Adrenal gland (tissue), 12 donors: ENCODE measurements around the gene SH2D2A. TPM values are rescaled to one million over a fixed set of nuclear protein-coding genes. Genes with fewer than 3 reads are reported as not detected.
"Not testable (repeated sequence)": the region's sequence is repeated elsewhere in the genome, so short reads cannot be mapped to it uniquely, and the experiment has no call there.

Source experiments
- DNase-seq, 7 donors: peaks; one replicate each; pipeline ENCODE4 v3.0.0-alpha.2; 2019 to 2020
- H3K27ac ChIP-seq, 5 donors: fragments of 200-600 bp; sonication (generic) in 4 of 5; 1 replicate in 3 of 5; 2 replicates in 2 of 5; pipeline versions ENCODE4 v1.5.1 to v1.8.0; 2016 to 2020; ENCODE audit warnings: mild to moderate bottlenecking in 1 of 5
- H3K27me3 ChIP-seq: fragments of 200-600 bp; 2 replicates; pipeline ENCODE4 v1.8.0; 2021
- H3K36me3 ChIP-seq, 2 donors: fragments of 200-600 bp; replicated peaks in 1 of 2; 1 replicate in 1 of 2; 2 replicates in 1 of 2; pipeline versions ENCODE4 v1.5.1 to v1.8.0; 2018 to 2022
- H3K4me1 ChIP-seq, 2 donors: fragments of 200-600 bp; replicated peaks in 1 of 2; 1 replicate in 1 of 2; 2 replicates in 1 of 2; pipeline versions ENCODE4 v1.5.1 to v1.8.0; 2018 to 2021
- H3K4me3 ChIP-seq, 4 donors: fragments of 200-600 bp; sonication (generic) in 3 of 4; one replicate each; pipeline ENCODE4 v1.5.1; 2016 to 2018
- H3K9me3 ChIP-seq, 3 donors: fragments of 200-600 bp; sonication (generic) in 1 of 3; replicated peaks in 1 of 3; 1 replicate in 2 of 3; 2 replicates in 1 of 3; pipeline versions ENCODE4 v1.5.1 to v1.8.0; 2016 to 2021
- CTCF ChIP-seq, 6 experiments: fragments of 450-650 bp in 4 of 6; fragments of 200-600 bp in 2 of 6; sonication (generic) in 1 of 6; IDR thresholded peaks; 1 replicate in 5 of 6; 2 replicates in 1 of 6; pipeline versions ENCODE4 v1.5.1 to v1.8.0; 2016 to 2021; ENCODE audit warnings: antibody characterized with exemption in 6 of 6, mild to moderate bottlenecking in 2 of 6, moderate library complexity in 1 of 6
- POLR2A ChIP-seq, 2 donors: fragments of 450-650 bp; IDR thresholded peaks; one replicate each; pipeline ENCODE4 v1.6.1; 2017; ENCODE audit warnings: antibody characterized with exemption in 2 of 2, mild to moderate bottlenecking in 2 of 2, moderate library complexity in 1 of 2
- WGBS, 4 donors: extraction: QIAGEN DNeasy Blood & Tissue Kit in 2 of 4; methylation state at CpG; one replicate each; pipeline versions ENCODE4 v1.1.5 to v1.1.7; 2013 to 2017; 5-methylcytosine and 5-hydroxymethylcytosine counted together
- intact Hi-C, 2 donors: fragments of 100-400 bp; cut with DNase I; formaldehyde crosslinking; loops; one replicate each; pipeline versions ENCODE4 v1.14.1 to v1.15.0; 2022 to 2023
- polyA plus RNA-seq, 3 donors: library from polyadenylated mRNA; stranded (reverse); fragments of 200-250 nt in 2 of 3; fragments of 350-450 nt in 1 of 3; fragmentation: Illumina TruSeq in 1 of 3; extraction: RNeasy Lipid Tissue Mini Kit (QIAGEN cat#74804) in 1 of 3; gene quantifications; one replicate each; pipeline ENCODE4 v1.2.3, GENCODE V29; 2013 to 2014
- total RNA-seq, 9 donors: library from RNA; depleted of rRNA in 4 of 9; stranded (reverse); fragments of >200 nt in 4 of 9; fragments of 120-200 nt in 1 of 9; fragmentation: NEBNext Ultra II Directional in 1 of 9; extraction: Animal tissue kit (Norgen Biotek cat#: 25700) in 1 of 9; gene quantifications; one replicate each; pipeline versions ENCODE4 v1.1.0 to v1.2.4, GENCODE V29; 2013 to 2023
- donor health status: healthy with polysubstance abuse.
- donor health status: Bipolar disorder and iron deficiency.
- donor health status: DM: yes; HTN: yes; CAD: no.
- donor health status: DM: no; HTN: no; CAD: no.
- donor health status: DM: no; HTN: no; CAD: no.
- donor health status: DM: yes; HTN: yes; CAD: no.

Gene SH2D2A
- total and polyA plus RNA-seq, 12 donors: 0.11 to 4.8 (median 2.1) TPM; not detected in 1

GRCh38 chr1:156760092-156760795 lies 56.4 kb downstream of the SH2D2A start:
- WGBS, 4 donors: 47 to 68% (median 61%) methylated on average over 4 to 6 of the region's 6 CpGs

GRCh38 chr1:156757572-156758253 lies 58.9 kb downstream of the SH2D2A start:
- H3K27ac ChIP-seq, intact Hi-C loops, H3K36me3 ChIP-seq, H3K4me3 ChIP-seq, H3K27me3 ChIP-seq, H3K9me3 ChIP-seq, H3K4me1 ChIP-seq: not testable (repeated sequence)
- DNase-seq: peak in 1 of 7 donors; percentile 8
- WGBS, 4 donors: 91 to 98% (median 96%) methylated on average over 10 of the region's 10 CpGs

More at GRCh38 chr1:156760092-156760795, 56.4 kb downstream of the SH2D2A start:
- peak in 1 of 7 donors; percentile 7 for DNase-seq
- no peak overlapping the region for H3K27ac ChIP-seq
- no peaks in the 10 kb centered on the region for H3K27me3 ChIP-seq
- no peak overlapping the region for H3K4me3 ChIP-seq
- no peak for TF ChIP-seq POLR2A (IDR thresholded peaks at IDR 0.05)
- H3K4me1 ChIP-seq: no peaks in the 10 kb centered on the region
- H3K9me3 ChIP-seq: no peaks in the 10 kb centered on the region
- no peaks in the 10 kb centered on the region for H3K36me3 ChIP-seq
- intact Hi-C loops: no loop called here

GRCh38 chr1:156756355-156756754 lies 60.3 kb downstream of the SH2D2A start:
- WGBS, 4 donors: 91 to 100% (median 97%) methylated on average over 1 of the region's 1 CpG
- TF ChIP-seq CTCF (IDR thresholded peaks at IDR 0.05): no peak
- TF ChIP-seq POLR2A (IDR thresholded peaks at IDR 0.05): no peak
- Histone ChIP-seq H3K27me3 (no peaks in the 10 kb centered on the region), H3K4me1 (peaks cover 11 to 13% of the 10 kb centered on the region in 2 donors), H3K27ac (no peak overlapping the region), H3K9me3 (no peaks in the 10 kb centered on the region), H3K36me3 (no peaks in the 10 kb centered on the region), H3K4me3 (no peak overlapping the region)
- peak in 1 of 7 donors; percentile 0 for DNase-seq
- intact Hi-C loops: no loop called here

Other genes starting within 250 kb of the SH2D2A start
- 1 to 10 TPM in 4 of 9 donors, under 1 TPM in 5; 0.24 to 5.3 (median 0.83) TPM for gene IQGAP3, start 244.3 kb downstream of the SH2D2A start, total RNA-seq
- gene IQGAP3, start 244.3 kb downstream of the SH2D2A start, polyA plus RNA-seq: 1 to 10 TPM in 1 of 3 donors, under 1 TPM in 2; 0.16 to 2.2 (median 0.40) TPM
- not detected for gene TTC24, start 237.1 kb downstream of the SH2D2A start, total RNA-seq
- under 1 TPM in 1 of 3 donors, not detected in 2; 0.20 TPM for gene TTC24, start 237.1 kb downstream of the SH2D2A start, polyA plus RNA-seq
- 100 to 1,000 TPM in 5 of 9 donors, 10 to 100 TPM in 4; 74.6 to 132 (median 103) TPM for gene NAXE, start 225.1 kb downstream of the SH2D2A start, total RNA-seq
- 100 to 1,000 TPM in 1 of 3 donors, 10 to 100 TPM in 2; 49.4 to 124 (median 69.9) TPM for gene NAXE, start 225.1 kb downstream of the SH2D2A start, polyA plus RNA-seq
- 10 to 100 TPM in 8 of 9 donors, 1 to 10 TPM in 1; 7.8 to 42.4 (median 24.3) TPM for gene GPATCH4, start 215.4 kb downstream of the SH2D2A start, total RNA-seq
- gene GPATCH4, start 215.4 kb downstream of the SH2D2A start, polyA plus RNA-seq: 10 to 100 TPM; 13.9 to 72.2 (median 39.3) TPM
- 1 to 10 TPM in 2 of 9 donors, under 1 TPM in 4, not detected in 3; 0.17 to 1.5 (median 0.73) TPM for gene HAPLN2, start 197.4 kb downstream of the SH2D2A start, total RNA-seq
- gene HAPLN2, start 197.4 kb downstream of the SH2D2A start, polyA plus RNA-seq: 1 to 10 TPM in 2 of 3 donors, not detected in 1; 2.2 to 3.1 TPM
- 10 to 100 TPM in 3 of 9 donors, under 1 TPM in 4, not detected in 2; 0.11 to 36.3 (median 0.57) TPM for gene BCAN, start 174.7 kb downstream of the SH2D2A start, total RNA-seq
- gene BCAN, start 174.7 kb downstream of the SH2D2A start, polyA plus RNA-seq: 10 to 100 TPM in 1 of 3 donors, 1 to 10 TPM in 2; 2.4 to 24.9 (median 8.9) TPM
- 10 to 100 TPM in 6 of 9 donors, 1 to 10 TPM in 3; 7.7 to 22.9 (median 13.6) TPM for gene NES, start 139.4 kb downstream of the SH2D2A start, total RNA-seq
- 10 to 100 TPM; 13.2 to 26.9 (median 18.0) TPM for gene NES, start 139.4 kb downstream of the SH2D2A start, polyA plus RNA-seq
- gene CRABP2, start 111.3 kb downstream of the SH2D2A start, total RNA-seq: 10 to 100 TPM in 1 of 9 donors, 1 to 10 TPM in 8; 3.1 to 11.6 (median 7.0) TPM
- gene CRABP2, start 111.3 kb downstream of the SH2D2A start, polyA plus RNA-seq: 10 to 100 TPM in 2 of 3 donors, 1 to 10 TPM in 1; 5.0 to 17.8 (median 11.2) TPM
- 100 to 1,000 TPM in 1 of 9 donors, 10 to 100 TPM in 8; 22.3 to 140 (median 28.9) TPM for gene METTL25B, start 88.4 kb downstream of the SH2D2A start, total RNA-seq
- 100 to 1,000 TPM in 1 of 3 donors, 10 to 100 TPM in 2; 17.4 to 127 (median 68.6) TPM for gene METTL25B, start 88.4 kb downstream of the SH2D2A start, polyA plus RNA-seq
- gene ISG20L2, start 88.1 kb downstream of the SH2D2A start, total RNA-seq: 10 to 100 TPM; 10.6 to 38.5 (median 19.3) TPM
- gene ISG20L2, start 88.1 kb downstream of the SH2D2A start, polyA plus RNA-seq: 10 to 100 TPM in 1 of 3 donors, 1 to 10 TPM in 2; 5.5 to 40.0 (median 8.8) TPM
- 100 to 1,000 TPM in 5 of 9 donors, 10 to 100 TPM in 4; 46.7 to 140 (median 104) TPM for gene MRPL24, start 75.8 kb downstream of the SH2D2A start, total RNA-seq
- 100 to 1,000 TPM; 154 to 294 (median 239) TPM for gene MRPL24, start 75.8 kb downstream of the SH2D2A start, polyA plus RNA-seq
- 100 to 1,000 TPM; 119 to 159 (median 144) TPM for gene HDGF, start 65.2 kb downstream of the SH2D2A start, total RNA-seq
- gene HDGF, start 65.2 kb downstream of the SH2D2A start, polyA plus RNA-seq: 100 to 1,000 TPM in 1 of 3 donors, 10 to 100 TPM in 2; 62.0 to 199 (median 96.0) TPM
- gene PRCC, start 49.3 kb downstream of the SH2D2A start, total RNA-seq: 10 to 100 TPM; 35.9 to 77.5 (median 56.9) TPM
- 100 to 1,000 TPM in 1 of 3 donors, 10 to 100 TPM in 2; 63.4 to 137 (median 67.6) TPM for gene PRCC, start 49.3 kb downstream of the SH2D2A start, polyA plus RNA-seq
- gene INSRR, start 42.3 kb upstream of the SH2D2A start, total RNA-seq: 1 to 10 TPM in 1 of 9 donors, under 1 TPM in 6, not detected in 2; 0.04 to 1.3 (median 0.28) TPM
- 1 to 10 TPM in 2 of 3 donors, under 1 TPM in 1; 0.22 to 8.7 (median 1.5) TPM for gene INSRR, start 42.3 kb upstream of the SH2D2A start, polyA plus RNA-seq
- 10 to 100 TPM in 1 of 9 donors, 1 to 10 TPM in 3, under 1 TPM in 4, not detected in 1; 0.26 to 11.2 (median 3.2) TPM for gene NTRK1, start 44.0 kb upstream of the SH2D2A start, total RNA-seq
- 10 to 100 TPM in 2 of 3 donors, 1 to 10 TPM in 1; 1.1 to 22.6 (median 13.6) TPM for gene NTRK1, start 44.0 kb upstream of the SH2D2A start, polyA plus RNA-seq
- 10 to 100 TPM in 5 of 9 donors, 1 to 10 TPM in 4; 4.5 to 31.1 (median 11.0) TPM for gene PEAR1, start 76.9 kb upstream of the SH2D2A start, total RNA-seq
- gene PEAR1, start 76.9 kb upstream of the SH2D2A start, polyA plus RNA-seq: 10 to 100 TPM in 1 of 3 donors, 1 to 10 TPM in 2; 4.2 to 15.1 (median 6.2) TPM
- gene LRRC71, start 103.8 kb upstream of the SH2D2A start, total RNA-seq: under 1 TPM in 5 of 9 donors, not detected in 4; 0.11 to 0.39 (median 0.26) TPM
- 1 to 10 TPM in 2 of 3 donors, under 1 TPM in 1; 0.20 to 4.6 (median 1.2) TPM for gene LRRC71, start 103.8 kb upstream of the SH2D2A start, polyA plus RNA-seq
- gene ARHGEF11, start 228.9 kb upstream of the SH2D2A start, total RNA-seq: 10 to 100 TPM; 19.3 to 69.2 (median 44.3) TPM
- gene ARHGEF11, start 228.9 kb upstream of the SH2D2A start, polyA plus RNA-seq: 10 to 100 TPM; 14.2 to 33.6 (median 20.7) TPM